SK-N-SH (cell line): ENCODE data around the gene TRIM10. TPM values are rescaled to one million over a fixed set of nuclear protein-coding genes. Genes with fewer than 3 reads are reported as not detected.
A peak's percentile ranks its signal among the peaks of the same experiment; 100 is the strongest.

Experiments used
- CTCF ChIA-PET: fragments of 300-600, 350-600 bp; formaldehyde crosslinking; extraction: SDS; loops from one replicate; lab custom pipeline; 2021; lab: Yijun Ruan, JAX
- POLR2A ChIA-PET: fragments of 350-600 bp; sonication (Branson Sonifier 250); formaldehyde crosslinking; extraction: SDS; loops from one replicate; lab custom pipeline; 2020; ENCODE audit warnings: antibody characterized with exemption, inconsistent platforms; lab: Yijun Ruan, JAX
- DNase-seq: peaks from one replicate; pipeline ENCODE4 v3.0.0; 2012
- H2AFZ ChIP-seq: fragments of 200-600 bp; sonication (generic); 2 replicates; pipeline ENCODE4 v1.8.1; 2016; ENCODE audit warnings: antibody characterized with exemption, mild to moderate bottlenecking, low read depth
- H3F3A ChIP-seq: fragments of 200-600 bp; sonication (generic); replicated peaks from 2 replicates; pipeline ENCODE3; 2016; ENCODE audit warnings: antibody characterized with exemption, mild to moderate bottlenecking; ENCODE audit not compliant: insufficient read depth
- H3K27ac ChIP-seq, 2 experiments: fragments of 200-500 bp in 1 of 2; fragments of 200-600 bp in 1 of 2; sonication (Bioruptor generic) in 1 of 2; sonication (generic), shearing (Covaris generic) in 1 of 2; 2 replicates each; pipeline versions ENCODE4 v1.5.1 to v1.6.1; 2014 to 2016; ENCODE audit warnings: low read depth in 2 of 2, inconsistent platforms in 1 of 2, low read length in 1 of 2, mild to moderate bottlenecking in 1 of 2, mixed read lengths in 1 of 2
- H3K27me3 ChIP-seq: fragments of 200-600 bp; sonication (generic), shearing (Covaris generic); 2 replicates; pipeline ENCODE4 v1.6.1; 2016; ENCODE audit warnings: mixed run types; ENCODE audit not compliant: insufficient read depth
- H3K36me3 ChIP-seq, 2 experiments: fragments of 200-500 bp in 1 of 2; fragments of 200-600 bp in 1 of 2; sonication (Bioruptor generic) in 1 of 2; sonication (generic) in 1 of 2; replicated peaks in 1 of 2; 2 replicates each; pipeline versions ENCODE3 to v1.5.1; 2014 to 2016; ENCODE audit warnings: low read length in 1 of 2, mild to moderate bottlenecking in 1 of 2; ENCODE audit not compliant: insufficient read depth in 2 of 2, control insufficient read depth in 1 of 2
- H3K4me1 ChIP-seq, 2 experiments: fragments of 200-500 bp in 1 of 2; fragments of 200-600 bp in 1 of 2; sonication (Bioruptor generic) in 1 of 2; sonication (generic), shearing (Covaris generic) in 1 of 2; 2 replicates each; pipeline versions ENCODE4 v1.5.1 to v1.6.1; 2014 to 2016; ENCODE audit warnings: low read depth in 1 of 2, low read length in 1 of 2, mixed run types in 1 of 2; ENCODE audit not compliant: insufficient read depth in 2 of 2, control insufficient read depth in 1 of 2
- H3K4me2 ChIP-seq: fragments of 200-600 bp; sonication (generic), shearing (Covaris generic); 2 replicates; pipeline ENCODE4 v1.6.1; 2017; ENCODE audit warnings: mixed run types
- H3K4me3 ChIP-seq, 2 experiments: fragments of 200-500 bp in 1 of 2; fragments of 200-600 bp in 1 of 2; sonication (Bioruptor generic) in 1 of 2; sonication (generic), shearing (Covaris generic) in 1 of 2; 2 replicates each; pipeline versions ENCODE4 v1.5.1 to v1.8.1; 2014 to 2016; ENCODE audit warnings: low read depth in 2 of 2, inconsistent platforms in 1 of 2, low read length in 1 of 2, mild to moderate bottlenecking in 1 of 2, mixed read lengths in 1 of 2, moderate library complexity in 1 of 2
- H3K79me2 ChIP-seq: fragments of 200-600 bp; sonication (generic); 2 replicates; pipeline ENCODE4 v1.8.1; 2017; ENCODE audit warnings: mild to moderate bottlenecking; ENCODE audit not compliant: insufficient read depth
- H3K9ac ChIP-seq: fragments of 200-600 bp; sonication (generic); 2 replicates; pipeline ENCODE4 v1.6.1; 2017; ENCODE audit warnings: mixed run types
- H3K9me2 ChIP-seq: fragments of 200-600 bp; sonication (generic); 2 replicates; pipeline ENCODE4 v1.6.1; 2017; ENCODE audit warnings: mixed run types
- H3K9me3 ChIP-seq: fragments of 200-600 bp; sonication (generic); 2 replicates; pipeline ENCODE4 v1.6.1; 2017; ENCODE audit warnings: mixed run types, mild to moderate bottlenecking, moderate library complexity
- H4K20me1 ChIP-seq: fragments of 200-600 bp; sonication (generic); 2 replicates; pipeline ENCODE4 v1.6.1; 2017; ENCODE audit warnings: mild to moderate bottlenecking, mixed run types; ENCODE audit not compliant: insufficient read depth
- CHD2 ChIP-seq: fragments of 150-350 bp; IDR thresholded peaks from 2 replicates; pipeline ENCODE4 v1.6.1; 2018; ENCODE audit warnings: low read length; ENCODE audit not compliant: partially characterized antibody
- EP300 ChIP-seq, 2 experiments: IDR thresholded peaks; 2 replicates each; pipeline versions ENCODE4 v1.4.0 to v1.6.1; 2012; ENCODE audit warnings: borderline replicate concordance in 1 of 2, low read depth in 1 of 2, low read length in 1 of 2
- EZH2phosphoT487 ChIP-seq: fragments of 200-600 bp; sonication (generic); IDR thresholded peaks from 2 replicates; pipeline ENCODE4 v1.6.1; 2017; ENCODE audit warnings: low read depth, mixed run types, mild to moderate bottlenecking, antibody characterized with exemption, moderate library complexity, borderline replicate concordance
- FOXJ3 ChIP-seq: sonication (generic); formaldehyde crosslinking; IDR thresholded peaks from 2 replicates; pipeline ENCODE4 v1.5.1; 2020; ENCODE audit warnings: mild to moderate bottlenecking, missing genetic modification reagents
- GATA2 ChIP-seq: sonication (generic); formaldehyde crosslinking; IDR thresholded peaks from 2 replicates; pipeline ENCODE4 v1.5.0; 2020; ENCODE audit warnings: mild to moderate bottlenecking, missing genetic modification reagents
- JUND ChIP-seq: IDR thresholded peaks from 2 replicates; pipeline ENCODE4 v1.4.0; 2012
- MAX ChIP-seq: IDR thresholded peaks from 2 replicates; pipeline ENCODE4 v1.4.0; 2012; ENCODE audit warnings: low read depth
- MEF2A ChIP-seq: IDR thresholded peaks from 2 replicates; pipeline ENCODE4 v1.4.0; 2012; ENCODE audit warnings: low read depth, borderline replicate concordance
- MXI1 ChIP-seq: IDR thresholded peaks from 2 replicates; pipeline ENCODE4 v1.6.1; 2012; ENCODE audit warnings: mild to moderate bottlenecking, low read depth, low read length, improper control_type of control experiment
- NFIC ChIP-seq: IDR thresholded peaks from 2 replicates; pipeline ENCODE4 v1.4.0; 2012; ENCODE audit warnings: borderline replicate concordance
- NRF1 ChIP-seq: IDR thresholded peaks from 2 replicates; pipeline ENCODE4 v1.6.1; 2012; ENCODE audit warnings: low read depth, mild to moderate bottlenecking, low read length
- POLR2AphosphoS5 ChIP-seq: IDR thresholded peaks from 2 replicates; pipeline ENCODE4 v1.6.1; 2012; ENCODE audit warnings: low read depth, low read length
- RAD21 ChIP-seq: IDR thresholded peaks from 2 replicates; pipeline ENCODE4 v1.6.1; 2012; ENCODE audit warnings: mild to moderate bottlenecking, low read length
- RCOR1 ChIP-seq: fragments of 150-350 bp; IDR thresholded peaks from 2 replicates; pipeline ENCODE4 v1.6.1; 2017; ENCODE audit warnings: antibody characterized with exemption, low read length
- SMC3 ChIP-seq: IDR thresholded peaks from 2 replicates; pipeline ENCODE4 v1.6.1; 2012; ENCODE audit warnings: low read depth, low read length, improper control_type of control experiment
- TCF12 ChIP-seq: IDR thresholded peaks from 2 replicates; pipeline ENCODE4 v1.4.0; 2012
- USF1 ChIP-seq: IDR thresholded peaks from 2 replicates; pipeline ENCODE4 v1.4.0; 2012; ENCODE audit warnings: low read depth, borderline replicate concordance
- YY1 ChIP-seq: IDR thresholded peaks from 2 replicates; pipeline ENCODE4 v1.4.0; 2012; ENCODE audit warnings: low read depth, mild to moderate bottlenecking
- WGBS: methylation state at CpG from one replicate; pipeline ENCODE4 v1.1.6; 2017; ENCODE audit warnings: low lambda C conversion rate; 5-methylcytosine and 5-hydroxymethylcytosine counted together
- polyA plus RNA-seq, 3 experiments: library from polyadenylated mRNA; depleted of rRNA; stranded (reverse); fragments of >200 nt; gene quantifications; 2 replicates each; pipeline ENCODE4 v1.2.3, GENCODE V29; 2012
- TF ChIP-seq, protein P1 (sequence below): fragments of 150-350 bp; IDR thresholded peaks from 2 replicates; pipeline ENCODE4 v1.6.1; 2016; ENCODE audit warnings: mild to moderate bottlenecking, low read depth, low read length
- TF ChIP-seq, protein P2 (sequence below): IDR thresholded peaks from 2 replicates; pipeline ENCODE4 v1.4.0; 2012; ENCODE audit warnings: low read depth, borderline replicate concordance
- TF ChIP-seq, protein P3 (sequence below): fragments of 150-350 bp; IDR thresholded peaks from 2 replicates; pipeline ENCODE4 v1.6.1; 2017; ENCODE audit warnings: antibody characterized with exemption, low read length, low read depth, borderline replicate concordance

TRIM10 gene
- polyA plus RNA-seq, 1 of the 3 experiments (the other 2 are of a cell fraction) = not detected

- CTCF ChIA-PET = interaction anchor here (3.6 to 9.3 kb wide), 2 partner anchors 12 to 40 kb away, joined by 21 to 91 read pairs; no protein-coding TSS in a partner anchor
- Histone ChIP-seq H3K4me3 (no peak overlapping the region), H2AFZ (no peak overlapping the region), H3F3A (no peaks in the 10 kb centered on the region), H3K36me3 (no peaks in the 10 kb centered on the region), H3K9me2 (no peaks in the 10 kb centered on the region), H3K9ac (no peak overlapping the region), H3K79me2 (no peaks in the 10 kb centered on the region), H3K27me3 (peaks cover 27% of the 10 kb centered on the region), H3K4me2 (no peak overlapping the region), H3K27ac (no peak overlapping the region), H3K4me1 (peaks cover 0 to 6% of the 10 kb centered on the region in 2 experiments; a peak in 2 of 4 replicates), H4K20me1 (no peaks in the 10 kb centered on the region), H3K9me3 (no peaks in the 10 kb centered on the region)
- DNase-seq = peak; percentile 42
- POLR2A ChIA-PET = no interaction called here
- WGBS = 16% methylated on average over 2 of the region's 2 CpGs
- TF ChIP-seq MAX (no peak), TCF12 (no peak), GATA2 (CRISPR knock-in tag) (peak; percentile 85), SMC3 (no peak), RCOR1 (peak; percentile 73; the same call in 1 of the 2 replicates), NRF1 (no peak), MXI1 (peak; percentile 80), POLR2AphosphoS5 (no peak), NFIC (no peak), EP300 (IDR thresholded peaks at IDR 0.05; ENCODE audit: borderline replicate concordance in 1 of 2, low read depth in 1 of 2, low read length in 1 of 2) (peak in 1 of 2 experiments; percentile 64; a peak in 1 of 4 replicates)
- TF ChIP-seq, protein P1, sequence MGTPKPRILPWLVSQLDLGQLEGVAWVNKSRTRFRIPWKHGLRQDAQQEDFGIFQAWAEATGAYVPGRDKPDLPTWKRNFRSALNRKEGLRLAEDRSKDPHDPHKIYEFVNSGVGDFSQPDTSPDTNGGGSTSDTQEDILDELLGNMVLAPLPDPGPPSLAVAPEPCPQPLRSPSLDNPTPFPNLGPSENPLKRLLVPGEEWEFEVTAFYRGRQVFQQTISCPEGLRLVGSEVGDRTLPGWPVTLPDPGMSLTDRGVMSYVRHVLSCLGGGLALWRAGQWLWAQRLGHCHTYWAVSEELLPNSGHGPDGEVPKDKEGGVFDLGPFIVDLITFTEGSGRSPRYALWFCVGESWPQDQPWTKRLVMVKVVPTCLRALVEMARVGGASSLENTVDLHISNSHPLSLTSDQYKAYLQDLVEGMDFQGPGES = no peak
- TF ChIP-seq, protein P2, sequence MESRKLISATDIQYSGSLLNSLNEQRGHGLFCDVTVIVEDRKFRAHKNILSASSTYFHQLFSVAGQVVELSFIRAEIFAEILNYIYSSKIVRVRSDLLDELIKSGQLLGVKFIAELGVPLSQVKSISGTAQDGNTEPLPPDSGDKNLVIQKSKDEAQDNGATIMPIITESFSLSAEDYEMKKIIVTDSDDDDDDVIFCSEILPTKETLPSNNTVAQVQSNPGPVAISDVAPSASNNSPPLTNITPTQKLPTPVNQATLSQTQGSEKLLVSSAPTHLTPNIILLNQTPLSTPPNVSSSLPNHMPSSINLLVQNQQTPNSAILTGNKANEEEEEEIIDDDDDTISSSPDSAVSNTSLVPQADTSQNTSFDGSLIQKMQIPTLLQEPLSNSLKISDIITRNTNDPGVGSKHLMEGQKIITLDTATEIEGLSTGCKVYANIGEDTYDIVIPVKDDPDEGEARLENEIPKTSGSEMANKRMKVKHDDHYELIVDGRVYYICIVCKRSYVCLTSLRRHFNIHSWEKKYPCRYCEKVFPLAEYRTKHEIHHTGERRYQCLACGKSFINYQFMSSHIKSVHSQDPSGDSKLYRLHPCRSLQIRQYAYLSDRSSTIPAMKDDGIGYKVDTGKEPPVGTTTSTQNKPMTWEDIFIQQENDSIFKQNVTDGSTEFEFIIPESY = no peak
Observed at GRCh38 chr6:30143780-30144179, 17.2 kb downstream of the TRIM10 start.

DNA sequence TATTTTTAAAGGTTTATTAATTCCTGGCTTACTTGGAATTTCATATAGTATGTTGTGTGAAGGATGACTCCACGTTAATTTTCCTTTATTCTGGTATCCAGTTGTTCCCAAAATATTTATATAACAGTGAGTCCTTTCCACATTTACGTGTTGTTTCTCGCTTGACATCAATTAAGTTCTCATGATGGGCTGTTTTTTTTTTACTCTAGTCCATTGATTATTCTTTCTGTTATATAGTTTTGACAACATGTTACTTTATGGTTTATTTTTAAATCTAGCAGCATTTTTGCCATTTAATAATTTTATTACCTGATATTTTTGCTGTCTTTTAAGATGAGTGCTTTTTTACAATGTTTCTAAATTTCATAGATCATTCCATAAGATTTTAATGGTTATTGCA is 18.3 kb downstream of the TRIM10 start:
- peaks cover 0 to 6% of the 10 kb centered on the region in 2 experiments; a peak in 2 of 4 replicates for H3K4me1 ChIP-seq
- H3K27me3 ChIP-seq = peaks cover 27% of the 10 kb centered on the region
- no peak overlapping the region for H2AFZ ChIP-seq
- POLR2A ChIA-PET = no interaction called here
- H3K9me3 ChIP-seq = no peaks in the 10 kb centered on the region
- DNase-seq = no peak
- no peak overlapping the region for H3K27ac ChIP-seq
- H4K20me1 ChIP-seq = no peaks in the 10 kb centered on the region
- no peak overlapping the region for H3K4me2 ChIP-seq
- no peaks in the 10 kb centered on the region for H3K79me2 ChIP-seq
- no peaks in the 10 kb centered on the region for H3K9me2 ChIP-seq
- no peak overlapping the region for H3K9ac ChIP-seq
- no peaks in the 10 kb centered on the region for H3F3A ChIP-seq
- H3K4me3 ChIP-seq = no peak overlapping the region
- no peaks in the 10 kb centered on the region for H3K36me3 ChIP-seq
- 30% methylated on average over 3 of the region's 3 CpGs for WGBS
- CTCF ChIA-PET = interaction anchor here (1.0 to 9.3 kb wide), 4 partner anchors 11 to 39 kb away, joined by 3 to 91 read pairs (median 12); no protein-coding TSS in a partner anchor
- TF ChIP-seq EZH2phosphoT487 (no peak), MEF2A (no peak), USF1 (no peak), JUND (no peak), RAD21 (no peak), NFIC (no peak), SMC3 (no peak), CHD2 (no peak), YY1 (no peak), FOXJ3 (CRISPR knock-in tag) (no peak)
- TF ChIP-seq, protein P2 = no peak
- TF ChIP-seq, protein P3, sequence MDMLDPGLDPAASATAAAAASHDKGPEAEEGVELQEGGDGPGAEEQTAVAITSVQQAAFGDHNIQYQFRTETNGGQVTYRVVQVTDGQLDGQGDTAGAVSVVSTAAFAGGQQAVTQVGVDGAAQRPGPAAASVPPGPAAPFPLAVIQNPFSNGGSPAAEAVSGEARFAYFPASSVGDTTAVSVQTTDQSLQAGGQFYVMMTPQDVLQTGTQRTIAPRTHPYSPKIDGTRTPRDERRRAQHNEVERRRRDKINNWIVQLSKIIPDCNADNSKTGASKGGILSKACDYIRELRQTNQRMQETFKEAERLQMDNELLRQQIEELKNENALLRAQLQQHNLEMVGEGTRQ = no peak
